Chondrocyte (in vitro differentiated cells): ENCODE data around the gene MBNL2. TPM values are rescaled to one million over a fixed set of nuclear protein-coding genes. Genes with fewer than 3 reads are reported as not detected.

ENCODE experiments used
- DNase-seq: peaks from one replicate; pipeline ENCODE4 v3.0.0; 2021; ENCODE audit warnings: mixed read lengths, low spot score
- H3K27ac Mint-ChIP-seq: one replicate; pipeline ENCODE4 v1.8.0; 2021; ENCODE audit warnings: mild to moderate bottlenecking, moderate library complexity, mixed read lengths; ENCODE audit not compliant: unreplicated experiment
- H3K27me3 Mint-ChIP-seq: 2 replicates; pipeline ENCODE4 v1.8.0; 2021; ENCODE audit warnings: low read depth, mixed read lengths
- H3K36me3 Mint-ChIP-seq: 2 replicates; pipeline ENCODE4 v1.8.0; 2021; ENCODE audit warnings: low read depth, mixed read lengths
- H3K4me1 Mint-ChIP-seq: 2 replicates; pipeline ENCODE4 v1.8.0; 2021; ENCODE audit warnings: low read depth, mild to moderate bottlenecking, mixed read lengths
- H3K4me3 Mint-ChIP-seq: one replicate; pipeline ENCODE4 v1.8.0; 2021; ENCODE audit warnings: mild to moderate bottlenecking, moderate library complexity, mixed read lengths; ENCODE audit not compliant: unreplicated experiment
- H3K9me3 Mint-ChIP-seq: 2 replicates; pipeline ENCODE4 v1.8.0; 2021; ENCODE audit warnings: low read depth, mixed read lengths
- CTCF ChIP-seq: fragments of 200-600 bp; sonication (generic); IDR thresholded peaks from 2 replicates; pipeline ENCODE4 v1.5.0; 2021; ENCODE audit warnings: antibody characterized with exemption, mild to moderate bottlenecking, moderate library complexity
- total RNA-seq: library from RNA; stranded (reverse); gene quantifications from 3 replicates; pipeline ENCODE4 v1.2.1, GENCODE V29; 2021

The MBNL2 gene
- total RNA-seq, 1 donor from 2014 or later = 41.3 TPM

GRCh38 chr13:97306645-97307044, 84.5 kb downstream of the MBNL2 start:
- Mint-ChIP-seq H3K27ac (peak overlapping the region; percentile 85), H3K4me1 (peaks cover 53% of the 10 kb centered on the region), H3K36me3 (no peaks in the 10 kb centered on the region), H3K9me3 (no peaks in the 10 kb centered on the region), H3K27me3 (no peaks in the 10 kb centered on the region), H3K4me3 (no peak overlapping the region)
- no peak for DNase-seq
- no peak for TF ChIP-seq CTCF

GRCh38 chr13:97307118-97307881, 85.2 kb downstream of the MBNL2 start:
- H3K9me3 Mint-ChIP-seq = no peaks in the 10 kb centered on the region
- H3K36me3 Mint-ChIP-seq = no peaks in the 10 kb centered on the region
- H3K4me1 Mint-ChIP-seq = peaks cover 59% of the 10 kb centered on the region
- H3K27ac Mint-ChIP-seq = peak overlapping the region; percentile 85
- H3K4me3 Mint-ChIP-seq = peak overlapping the region; percentile 35
- peak; percentile 42 for TF ChIP-seq CTCF
- DNase-seq = no peak
- H3K27me3 Mint-ChIP-seq = no peaks in the 10 kb centered on the region

GRCh38 chr13:97307882-97308624, 85.9 kb downstream of the MBNL2 start:
- H3K36me3 Mint-ChIP-seq = no peaks in the 10 kb centered on the region
- H3K27me3 Mint-ChIP-seq = no peaks in the 10 kb centered on the region
- no peaks in the 10 kb centered on the region for H3K9me3 Mint-ChIP-seq
- DNase-seq = no peak
- peak overlapping the region; percentile 35 for H3K4me3 Mint-ChIP-seq
- no peak for TF ChIP-seq CTCF
- peak overlapping the region; percentile 85 for H3K27ac Mint-ChIP-seq
- H3K4me1 Mint-ChIP-seq = peaks cover 61% of the 10 kb centered on the region

GRCh38 chr13:97308735-97309429, 86.7 kb downstream of the MBNL2 start:
- H3K4me1 Mint-ChIP-seq = peaks cover 61% of the 10 kb centered on the region
- no peaks in the 10 kb centered on the region for H3K27me3 Mint-ChIP-seq
- no peaks in the 10 kb centered on the region for H3K36me3 Mint-ChIP-seq
- TF ChIP-seq CTCF = no peak
- no peak for DNase-seq
- H3K4me3 Mint-ChIP-seq = peak overlapping the region; percentile 17
- H3K9me3 Mint-ChIP-seq = no peaks in the 10 kb centered on the region
- peak overlapping the region; percentile 85 for H3K27ac Mint-ChIP-seq

- Mint-ChIP-seq H3K27me3 (no peaks in the 10 kb centered on the region), H3K27ac (no peak overlapping the region), H3K4me3 (no peak overlapping the region), H3K9me3 (no peaks in the 10 kb centered on the region), H3K4me1 (peaks cover 62% of the 10 kb centered on the region), H3K36me3 (peaks cover 2% of the 10 kb centered on the region)
- DNase-seq = no peak
- no peak for TF ChIP-seq CTCF
Measured at GRCh38 chr13:97310809-97311436, 88.8 kb downstream of the MBNL2 start.
